GM10248 (cell line): ENCODE results near the gene EEPD1.

ENCODE experiments used
- CTCF ChIA-PET: fragments of 300-600 bp; sonication (Branson Sonifier 250); formaldehyde crosslinking; extraction: SDS; loops from one replicate; lab custom pipeline; 2021; ENCODE audit warnings: antibody characterized with exemption; lab: Yijun Ruan, JAX
- POLR2A ChIA-PET: fragments of 350-650 bp; sonication (Branson Sonifier 250); formaldehyde crosslinking; extraction: SDS; loops from one replicate; lab custom pipeline; 2020; ENCODE audit warnings: antibody characterized with exemption; lab: Yijun Ruan, JAX
- DNase-seq: peaks from one replicate; pipeline ENCODE4 v3.0.0; 2012; ENCODE audit errors: extremely low spot score
- CTCF ChIP-seq: IDR thresholded peaks from 2 replicates; pipeline ENCODE4 v1.5.1; 2012; ENCODE audit warnings: mild to moderate bottlenecking, low read depth; ENCODE audit errors: extremely low read depth, missing control alignments, control extremely low read depth

The EEPD1 gene

GRCh38 chr7:36165802-36166201, 12.7 kb downstream of the EEPD1 start:
- ChIA-PET CTCF (interaction anchor here (0.8 kb wide), 1 partner anchor 23 kb away, joined by 3 read pairs; no protein-coding TSS in a partner anchor), POLR2A (no interaction called here)
- no peak for TF ChIP-seq CTCF
- no peak for DNase-seq

GRCh38 chr7:36167403-36168050, 14.5 kb downstream of the EEPD1 start:
- ChIA-PET POLR2A (no interaction called here), CTCF (no interaction called here)
- no peak for DNase-seq
- no peak for TF ChIP-seq CTCF

- no peak for DNase-seq
- POLR2A ChIA-PET: no interaction called here
- CTCF ChIA-PET: interaction anchor here (1.0 kb wide), 1 partner anchor 15 kb away, joined by 3 read pairs; no protein-coding TSS in a partner anchor
- no peak for TF ChIP-seq CTCF
These were observed 18.4 kb downstream of the EEPD1 start for GRCh38 chr7:36171503-36171902.

GRCh38 chr7:36175886-36176285, 22.8 kb downstream of the EEPD1 start:
- CTCF ChIA-PET: no interaction called here
- no peak for DNase-seq
- POLR2A ChIA-PET: no interaction called here
- no peak for TF ChIP-seq CTCF

GRCh38 chr7:36176697-36177096, 23.6 kb downstream of the EEPD1 start:
- ChIA-PET POLR2A (no interaction called here), CTCF (no interaction called here)
- no peak for DNase-seq
- TF ChIP-seq CTCF: no peak

- POLR2A ChIA-PET: no interaction called here
- TF ChIP-seq CTCF: no peak
- CTCF ChIA-PET: no interaction called here
- no peak for DNase-seq
These were observed 27.1 kb downstream of the EEPD1 start for GRCh38 chr7:36180121-36180520.

- no peak for TF ChIP-seq CTCF
- POLR2A ChIA-PET: no interaction called here
- DNase-seq: no peak
- CTCF ChIA-PET: no interaction called here
These were observed 28.6 kb downstream of the EEPD1 start for GRCh38 chr7:36181668-36182067.
